GM21515 (cell line): Measurements from ENCODE around the gene LEPROT.
"Not testable (repeated sequence)": the region's sequence is repeated elsewhere in the genome, so short reads cannot be mapped to it uniquely, and the experiment has no call there.

Experiments
- ATAC-seq: cut with Tn5 transposase; IDR thresholded peaks from one replicate; pipeline ENCODE4 v1.9.1; 2021; ENCODE audit not compliant: unreplicated experiment

The LEPROT gene

GRCh38 chr1:65435987-65436386 lies 15.5 kb downstream of the LEPROT start:
- no peak for ATAC-seq

DNA sequence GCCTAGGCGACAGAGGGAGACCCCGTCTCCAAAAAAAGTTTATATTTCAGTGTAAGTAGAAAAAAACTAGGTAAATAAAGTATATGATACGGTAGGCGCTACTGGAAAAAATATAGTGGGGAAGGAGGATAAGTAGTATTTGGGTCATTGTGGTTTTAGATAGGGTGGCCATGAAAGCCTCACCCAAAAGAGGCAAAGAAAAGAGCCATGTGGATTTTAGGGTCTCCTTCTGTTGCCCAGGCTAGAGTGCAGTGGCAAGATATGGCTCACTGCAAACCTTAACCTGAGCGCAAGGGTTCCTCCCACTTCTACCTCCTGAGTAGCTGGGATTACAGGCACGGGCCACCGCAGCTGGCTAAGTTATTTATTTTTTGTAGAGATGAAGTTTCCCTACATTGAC lies 17.1 kb downstream of the LEPROT start:
- no peak for ATAC-seq

DNA sequence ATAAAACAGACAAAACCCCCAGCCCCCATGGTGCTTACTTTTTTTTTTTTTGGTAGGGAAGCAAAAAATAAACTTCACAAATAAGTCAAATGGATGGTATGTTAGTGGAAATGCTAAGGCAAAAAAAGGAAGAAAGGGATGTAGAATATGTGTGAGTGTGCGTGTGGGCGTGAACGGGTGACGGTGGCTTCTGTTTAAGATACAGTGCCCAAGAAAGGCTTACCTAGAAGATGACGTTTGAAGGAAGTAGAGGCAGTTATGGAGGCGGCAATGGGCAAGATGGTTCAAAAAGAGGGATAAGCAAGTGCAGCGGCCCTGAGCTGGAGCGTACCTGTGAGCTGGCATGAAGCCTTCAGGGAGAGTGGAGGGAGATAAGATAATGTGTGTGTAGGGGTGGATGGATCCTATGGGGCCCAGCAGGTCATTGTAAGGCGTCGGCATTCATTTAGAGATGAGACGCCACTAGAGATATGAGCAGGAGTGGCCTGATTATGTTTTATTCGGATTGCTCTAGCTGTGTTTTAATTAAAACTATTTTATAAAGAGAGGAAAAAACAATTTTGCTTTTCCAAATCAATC lies 19.9 kb downstream of the LEPROT start:
- no peak for ATAC-seq

- ATAC-seq, result no peak
Measured at GRCh38 chr1:65440915-65441314, 20.4 kb downstream of the LEPROT start.

GRCh38 chr1:65441464-65441863 lies 21.0 kb downstream of the LEPROT start:
- ATAC-seq, result no peak

DNA sequence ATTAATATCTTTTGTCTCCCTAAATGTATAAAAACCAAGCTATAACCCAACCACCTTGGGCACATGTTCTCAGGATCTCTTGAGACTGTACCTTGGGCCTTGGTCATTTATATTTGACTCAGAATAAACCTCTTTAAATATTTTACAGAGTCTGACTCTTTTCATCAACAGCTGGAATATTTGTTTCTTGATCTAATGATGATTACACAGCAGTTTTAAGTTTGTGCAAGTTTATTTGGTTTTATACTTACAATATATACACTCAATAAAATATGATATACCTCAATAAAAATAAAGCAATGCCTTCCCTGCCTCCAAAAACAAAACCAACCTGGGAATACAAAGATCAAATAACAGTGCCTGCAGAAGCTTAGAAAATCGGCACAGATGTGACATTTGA lies 22.0 kb downstream of the LEPROT start:
- ATAC-seq, result no peak

GRCh38 chr1:65443647-65444046 lies 23.2 kb downstream of the LEPROT start:
- ATAC-seq, result no peak

- ATAC-seq, result no peak
Measured at GRCh38 chr1:65444128-65444640, 23.7 kb downstream of the LEPROT start.

DNA sequence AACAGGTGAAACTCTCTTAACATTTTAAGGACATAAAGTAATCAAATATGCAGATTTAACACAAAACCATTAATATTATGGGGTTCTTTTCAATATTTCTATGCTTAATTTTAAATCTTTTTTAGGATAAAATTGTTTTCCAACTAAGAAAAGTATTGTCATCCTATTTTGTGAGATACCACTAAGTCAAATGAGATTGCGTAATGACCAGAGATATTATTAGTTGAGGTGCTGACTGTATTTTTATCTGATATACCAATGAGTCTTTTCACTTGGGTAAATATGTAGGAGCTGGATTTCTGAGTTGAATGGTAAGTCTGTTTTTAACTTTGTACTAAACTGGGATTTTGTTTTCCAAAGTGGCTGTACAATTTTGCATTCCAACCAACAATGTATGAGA lies 25.4 kb downstream of the LEPROT start:
- ATAC-seq, result no peak

DNA sequence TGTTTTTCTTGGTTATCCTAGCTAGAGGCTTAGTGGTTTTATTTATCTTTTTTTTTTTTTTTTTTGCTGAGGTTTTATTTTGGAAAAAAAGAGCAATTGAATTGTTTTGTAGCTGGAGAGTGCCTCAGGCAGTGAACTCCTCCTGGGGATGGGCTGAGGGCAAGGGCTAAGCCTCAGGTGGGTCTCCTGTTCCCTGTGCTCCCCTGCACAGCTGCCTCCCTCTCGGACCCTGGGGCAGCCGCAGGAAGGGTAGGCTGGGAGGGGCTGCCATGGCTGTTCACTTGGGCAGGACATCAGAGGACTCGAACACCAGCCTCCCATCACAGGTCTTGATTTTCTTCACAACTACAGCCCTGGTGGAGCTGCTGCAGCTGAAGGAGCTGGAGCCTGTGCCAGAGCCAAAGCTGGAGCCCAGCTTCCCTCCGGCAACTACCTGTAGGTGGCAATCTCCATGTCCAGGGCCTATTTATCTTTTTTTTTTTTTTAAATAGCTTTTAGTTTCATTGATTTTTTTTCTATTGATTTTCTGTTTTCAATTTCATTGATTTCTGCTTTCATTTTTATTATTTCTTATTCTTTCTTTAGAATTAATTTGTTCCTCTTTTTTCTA lies 28.9 kb downstream of the LEPROT start:
- ATAC-seq, result no peak

GRCh38 chr1:65455678-65456077 lies 35.2 kb downstream of the LEPROT start:
- not testable (repeated sequence) for ATAC-seq

GRCh38 chr1:65456481-65456880 lies 36.0 kb downstream of the LEPROT start:
- no peak for ATAC-seq

DNA sequence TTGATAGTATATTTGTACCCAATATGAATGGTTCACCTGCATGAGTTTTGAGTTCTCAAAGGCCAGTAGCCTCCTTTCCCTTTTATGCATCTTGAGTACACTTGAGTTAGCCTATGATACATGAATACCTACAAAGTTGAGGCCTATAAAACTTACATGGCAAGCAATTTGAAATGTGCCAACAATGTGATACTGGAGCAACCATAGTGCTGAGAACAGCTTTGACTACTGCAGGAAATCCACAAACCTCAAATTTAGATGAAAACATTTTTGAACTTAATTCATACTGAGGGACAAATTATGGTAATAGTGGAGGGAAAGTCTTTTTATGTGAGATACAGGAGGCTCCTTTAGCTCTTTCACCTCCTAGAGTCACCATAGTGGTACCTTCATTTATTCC lies 37.4 kb downstream of the LEPROT start:
- no peak for ATAC-seq

DNA sequence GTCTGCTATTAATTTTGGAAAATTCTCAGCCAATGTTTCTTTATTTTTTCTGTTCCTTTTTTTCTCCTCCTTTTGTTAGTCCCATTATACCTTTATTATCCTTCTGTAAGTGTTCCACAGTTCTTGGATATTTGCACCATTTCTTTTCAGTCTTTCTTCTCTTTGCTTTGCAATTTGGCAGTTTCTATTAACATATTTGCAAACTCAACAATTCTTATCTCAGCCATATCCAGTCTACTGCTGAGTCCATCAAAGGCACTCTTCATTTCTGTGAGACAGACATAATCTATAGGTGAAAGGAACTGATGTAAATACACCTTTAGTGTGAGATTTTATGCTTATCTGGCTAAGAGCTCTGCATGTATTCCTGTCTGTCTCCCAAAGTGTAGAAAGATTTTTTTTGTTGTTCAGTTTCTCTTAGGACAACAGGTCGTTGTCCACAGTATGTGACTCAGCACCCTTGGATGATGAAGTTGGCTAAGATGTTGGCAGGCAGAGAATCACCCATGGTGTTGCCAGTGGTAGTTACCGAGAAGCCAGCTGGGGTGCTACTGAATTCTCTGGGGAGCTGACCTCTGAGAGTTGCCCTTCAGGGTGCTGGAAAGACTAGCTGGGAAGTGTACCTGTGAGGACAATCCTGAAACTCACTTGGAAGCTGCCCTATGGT lies 38.4 kb downstream of the LEPROT start:
- no peak for ATAC-seq

- no peak for ATAC-seq
Measured at GRCh38 chr1:65459397-65459768, 38.9 kb downstream of the LEPROT start.

DNA sequence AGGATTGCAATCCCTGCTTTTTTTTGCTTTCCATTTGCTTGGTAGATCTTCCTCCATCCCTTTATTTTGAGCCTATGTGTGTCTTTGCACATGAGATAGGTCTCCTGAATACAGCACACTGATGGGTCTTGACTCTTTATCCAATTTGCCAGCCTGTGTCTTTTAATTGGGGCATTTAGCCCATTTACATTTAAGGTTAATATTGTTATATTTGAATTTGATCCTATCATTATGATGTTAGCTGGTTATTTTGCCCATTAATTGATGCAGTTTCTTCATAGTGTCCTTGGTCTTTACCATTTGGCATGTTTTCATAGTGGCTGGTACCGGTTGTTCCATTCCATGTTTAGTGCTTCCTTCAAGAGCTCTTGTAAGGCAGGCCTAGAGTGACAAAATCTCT lies 45.4 kb downstream of the LEPROT start:
- not testable (repeated sequence) for ATAC-seq

GRCh38 chr1:65467536-65467935 lies 47.1 kb downstream of the LEPROT start:
- ATAC-seq, result no peak

GRCh38 chr1:65469126-65469888 lies 48.8 kb downstream of the LEPROT start:
- no peak for ATAC-seq

GRCh38 chr1:65469889-65470340 lies 49.4 kb downstream of the LEPROT start:
- no peak for ATAC-seq

GRCh38 chr1:65470766-65471165 lies 50.3 kb downstream of the LEPROT start:
- no peak for ATAC-seq

GRCh38 chr1:65471213-65471833 lies 50.9 kb downstream of the LEPROT start:
- no peak for ATAC-seq
